Occipital lobe (tissue), 2 donors: ENCODE results near the gene ZNF624. TPM values are rescaled to one million over a fixed set of nuclear protein-coding genes. Genes with fewer than 3 reads are reported as not detected.
"Not testable (repeated sequence)": the region's sequence is repeated elsewhere in the genome, so short reads cannot be mapped to it uniquely, and the experiment has no call there.

Experiments used
- DNase-seq: peaks from one replicate; lab custom pipeline; 2025; lab: John Stamatoyannopoulos, UW
- total RNA-seq: library from RNA; depleted of rRNA; stranded (reverse); fragments of >200 nt; gene quantifications from one replicate; pipeline ENCODE4 v1.2.3, GENCODE V29; 2014

Gene ZNF624
- total RNA-seq, result 30.4 TPM

DNA sequence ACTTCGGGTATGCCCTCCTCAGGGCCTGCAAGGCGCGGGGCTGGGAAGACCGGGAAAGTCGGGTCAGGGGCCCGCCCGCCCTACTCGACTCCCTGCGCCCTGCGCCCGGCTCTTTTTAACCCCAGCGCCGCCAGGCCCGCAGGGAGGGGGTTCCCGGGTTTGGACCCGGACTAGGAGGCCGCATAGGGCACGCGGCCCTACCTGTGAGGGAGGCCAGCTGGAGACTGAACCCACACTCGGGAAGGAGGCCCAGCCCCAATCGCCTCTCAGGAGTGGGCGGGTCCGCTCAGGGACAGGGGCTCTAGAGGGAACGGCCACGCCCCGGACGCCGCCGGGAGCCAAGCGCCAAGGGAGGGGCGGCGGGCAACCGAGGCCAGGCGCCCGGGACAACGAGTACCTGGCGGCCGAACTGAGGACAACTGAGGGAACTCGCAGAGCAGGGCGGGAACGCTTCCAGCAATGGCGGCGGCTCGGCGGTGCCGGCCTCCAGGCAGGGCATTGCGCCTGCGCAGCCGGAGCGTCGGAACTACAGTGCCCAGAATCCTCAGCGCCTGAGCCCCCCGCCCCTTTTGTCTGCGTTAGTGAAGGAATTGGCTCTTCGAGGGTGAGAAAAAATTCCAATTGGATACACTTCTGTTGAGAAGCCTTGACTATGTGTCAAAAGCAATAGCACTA, at the start of gene ZNF624:
TSS of gene ZNF624 (minus strand) at position 484 of the 675 bp plus-strand sequence.
- peak; percentile 78 for DNase-seq

DNA sequence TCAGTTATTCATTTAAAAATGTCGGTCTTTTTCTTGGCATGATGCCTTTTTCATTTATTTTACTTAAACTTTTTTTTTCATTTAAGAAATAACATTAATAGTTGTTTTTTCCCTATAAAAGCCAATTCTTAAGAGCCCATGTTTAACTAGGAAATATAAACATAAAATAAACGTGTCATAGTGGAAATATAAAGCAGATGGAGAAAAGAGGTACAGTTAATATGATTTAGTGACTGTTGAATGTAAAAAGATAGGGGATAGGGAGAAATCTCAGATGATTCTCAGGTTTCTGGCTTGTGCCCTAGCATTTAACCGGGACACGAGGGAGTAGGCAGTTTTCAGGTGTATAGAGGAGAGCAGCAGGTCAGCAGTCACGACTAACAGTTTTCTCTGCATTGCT, 44.0 kb upstream of the ZNF624 start:
- DNase-seq, result not testable (repeated sequence)

DNA sequence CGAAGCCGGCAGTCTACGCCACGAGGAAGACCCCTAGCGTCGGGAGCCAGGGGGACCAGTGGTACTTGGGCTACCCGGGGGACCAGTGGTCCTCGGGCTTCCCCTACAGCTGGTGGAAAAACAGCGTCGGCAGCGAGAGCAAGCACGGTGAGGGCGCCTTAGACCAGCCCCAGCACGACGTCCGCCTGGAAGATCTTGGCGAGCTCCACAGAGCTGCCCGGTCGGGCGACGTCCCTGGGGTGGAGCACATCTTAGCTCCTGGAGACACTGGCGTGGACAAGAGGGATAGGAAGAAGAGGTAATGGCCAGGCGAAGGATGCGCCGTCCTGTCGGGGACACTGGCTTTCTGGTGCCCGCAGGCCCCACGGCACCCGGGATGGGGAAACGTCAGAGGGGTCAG, 36.8 kb upstream of the ZNF624 start:
- DNase-seq, result not testable (repeated sequence)

DNA sequence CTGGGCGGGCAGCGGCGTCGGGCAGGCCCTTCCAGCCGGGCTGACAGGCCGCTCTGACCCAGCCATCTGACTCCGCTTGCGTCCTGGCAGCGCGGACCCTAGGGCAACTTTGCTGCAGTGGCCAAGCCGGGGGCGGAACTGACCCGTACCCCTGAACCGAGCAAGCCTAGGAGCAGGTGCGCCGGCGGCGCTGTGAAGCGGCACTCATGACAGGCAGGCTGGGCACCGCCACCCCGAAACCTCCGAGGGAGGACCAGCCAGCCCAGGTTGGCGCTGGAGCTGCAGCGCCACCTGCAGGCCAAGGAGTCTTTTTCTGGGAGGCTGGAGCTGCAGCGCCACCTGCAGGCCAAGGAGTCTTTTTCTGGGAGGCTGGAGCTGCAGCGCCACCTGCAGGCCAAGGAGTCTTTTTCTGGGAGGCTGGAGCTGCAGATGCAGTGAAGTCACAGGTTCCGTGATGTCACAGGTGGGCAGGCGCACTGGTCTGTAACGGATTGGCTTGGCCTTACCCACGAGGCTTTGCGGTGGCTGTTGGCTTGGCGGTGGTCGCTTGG, 36.2 kb upstream of the ZNF624 start, which contains the start of gene CCDC144A:
TSS of gene CCDC144A (plus strand) at position 511 of the 551 bp plus-strand sequence. CDS start 160 bp downstream, outside the sequence.
- not testable (repeated sequence) for DNase-seq

DNA sequence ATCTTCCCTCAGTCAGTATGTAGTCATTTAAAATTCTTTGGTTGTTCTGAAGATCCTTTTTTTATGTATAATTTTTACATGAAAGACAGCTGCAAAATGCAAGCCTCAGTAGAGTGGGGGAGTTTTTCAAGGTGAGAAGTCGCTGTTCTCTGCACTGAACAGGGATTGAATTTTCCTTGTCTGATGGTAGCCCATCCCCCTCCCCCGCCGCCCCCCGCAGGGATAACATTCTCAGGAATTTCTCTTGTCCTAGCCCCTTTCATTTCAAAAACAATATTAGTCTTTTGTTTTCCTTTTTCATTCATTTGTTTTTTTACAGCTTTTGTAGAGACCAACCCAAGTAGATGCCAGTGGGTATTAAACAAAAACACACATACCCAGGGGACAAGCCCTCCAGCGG, 33.5 kb upstream of the ZNF624 start:
- DNase-seq, result not testable (repeated sequence)

DNA sequence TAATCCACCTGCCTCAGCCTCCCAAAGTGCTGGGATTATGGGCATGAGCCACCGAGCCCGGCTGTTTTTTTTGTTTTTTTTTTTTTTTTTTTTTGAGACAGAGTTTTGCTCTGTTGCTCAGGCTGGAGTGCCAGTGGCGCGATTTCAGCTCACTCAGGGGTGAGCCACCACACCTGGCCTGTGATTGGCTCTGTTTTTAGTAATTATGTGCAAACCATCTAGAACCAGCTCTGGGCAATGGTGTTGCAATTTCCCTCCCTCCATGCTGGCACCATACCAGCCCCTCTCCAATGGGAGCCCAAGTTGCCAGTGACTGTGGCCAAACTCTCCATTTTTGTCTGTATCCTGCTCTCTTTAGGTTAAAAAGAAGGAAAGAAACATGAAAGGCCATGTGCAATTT, 32.4 kb upstream of the ZNF624 start:
- DNase-seq, result not testable (repeated sequence)

DNA sequence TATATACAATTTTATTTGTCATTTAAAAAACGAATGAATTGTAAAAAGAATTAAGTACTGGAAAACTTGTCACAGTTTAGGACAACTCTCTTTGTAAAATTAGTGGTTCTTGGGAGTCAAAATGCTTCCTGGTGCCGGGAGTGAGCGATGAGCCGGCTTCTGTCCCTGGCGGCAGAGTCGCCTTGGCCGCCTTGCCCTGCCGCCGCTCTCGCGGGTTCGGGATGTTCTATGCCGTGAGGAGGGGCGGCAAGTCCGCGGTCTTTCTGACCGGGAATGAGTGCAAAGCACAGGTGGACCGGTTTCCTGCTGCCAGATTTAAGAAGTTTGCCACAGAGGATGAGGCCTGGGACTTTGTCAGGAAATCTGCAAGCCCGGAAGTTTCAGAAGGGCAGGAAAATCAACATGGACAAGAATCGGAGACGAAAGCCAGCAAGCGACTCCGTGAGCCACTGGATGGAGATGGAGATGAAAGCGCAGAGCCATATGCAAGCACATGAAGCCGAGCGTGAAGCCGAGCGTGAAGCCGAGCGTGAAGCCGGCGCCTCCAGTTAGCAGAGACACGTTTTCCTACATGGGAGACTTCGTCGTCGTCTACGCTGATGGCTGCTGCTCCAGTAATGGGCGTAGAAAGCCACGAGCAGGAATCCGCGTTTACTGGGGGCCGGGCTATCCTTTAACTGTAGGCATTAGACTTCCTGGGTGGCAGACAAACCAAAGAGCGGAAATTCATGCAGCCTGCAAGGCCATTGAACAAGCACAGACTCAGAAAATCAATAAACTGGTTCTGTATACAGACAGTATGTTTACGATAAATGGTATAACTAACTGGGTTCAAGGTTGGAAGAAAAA, 29.9 kb upstream of the ZNF624 start:
- DNase-seq, result not testable (repeated sequence)

DNA sequence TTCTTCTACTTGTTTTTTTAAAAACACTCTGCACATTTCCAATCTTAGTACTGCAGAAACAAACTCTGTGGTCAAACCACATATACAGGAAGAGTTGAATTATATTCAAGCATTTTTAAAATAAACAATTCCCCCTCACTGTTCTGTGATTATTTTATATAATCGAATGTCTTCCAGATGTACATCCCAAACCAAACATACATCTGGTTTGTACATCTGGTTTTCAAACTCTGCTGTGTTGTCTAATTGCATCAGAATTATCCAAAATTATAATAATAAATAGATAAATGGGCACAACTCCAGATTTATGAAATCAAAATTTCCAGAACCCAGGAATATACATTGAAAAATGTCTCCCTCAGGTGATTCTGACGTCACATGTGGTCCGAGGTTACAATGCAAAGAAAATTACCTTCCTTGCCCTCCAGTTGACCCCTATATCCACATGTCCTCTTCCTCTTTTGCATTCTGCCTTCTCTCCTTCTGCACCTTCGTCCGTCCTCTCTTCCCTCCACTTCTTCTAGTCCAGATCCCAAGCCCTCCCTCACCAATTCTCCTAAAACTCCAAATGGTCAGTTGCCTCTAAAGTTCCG, 23.1 kb upstream of the ZNF624 start:
- DNase-seq, result no peak

DNA sequence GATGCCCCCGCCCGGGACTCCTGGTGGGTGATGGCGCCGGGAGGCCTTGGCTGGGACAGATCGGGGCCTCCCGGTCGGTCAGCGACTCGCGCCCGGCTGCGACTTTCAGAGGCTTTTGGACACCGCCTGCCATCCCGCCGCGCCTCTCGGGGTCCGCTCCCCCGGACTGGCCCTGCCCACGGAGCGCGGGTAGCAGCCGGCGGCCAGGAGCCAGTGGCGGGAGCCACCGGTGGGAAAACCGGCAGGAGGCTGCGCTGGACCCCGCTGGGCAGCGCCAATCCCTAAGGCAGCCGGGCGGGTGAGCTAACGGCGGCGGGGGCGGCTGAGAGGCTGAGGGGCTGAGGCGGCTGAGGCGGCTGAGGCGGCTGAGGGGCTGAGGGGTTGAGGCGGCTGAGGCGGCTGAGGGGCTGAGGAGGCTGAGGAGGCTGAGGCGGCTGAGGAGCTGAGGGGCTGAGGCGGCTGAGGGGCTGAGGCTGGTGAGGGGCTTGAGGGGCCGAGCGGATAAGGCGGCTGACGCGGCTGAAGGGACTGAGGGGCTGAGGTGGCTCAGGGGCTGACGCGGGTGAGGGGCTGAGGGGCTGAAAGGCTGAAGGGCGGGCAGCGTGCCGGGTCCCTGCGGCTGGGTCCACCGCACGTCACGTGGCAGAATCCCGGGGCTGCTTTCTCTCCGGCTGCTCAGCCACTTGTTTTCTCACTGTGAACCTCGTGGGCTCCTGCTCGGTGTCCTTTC, 13.4 kb upstream of the ZNF624 start:
- DNase-seq, result peak; percentile 41

DNA sequence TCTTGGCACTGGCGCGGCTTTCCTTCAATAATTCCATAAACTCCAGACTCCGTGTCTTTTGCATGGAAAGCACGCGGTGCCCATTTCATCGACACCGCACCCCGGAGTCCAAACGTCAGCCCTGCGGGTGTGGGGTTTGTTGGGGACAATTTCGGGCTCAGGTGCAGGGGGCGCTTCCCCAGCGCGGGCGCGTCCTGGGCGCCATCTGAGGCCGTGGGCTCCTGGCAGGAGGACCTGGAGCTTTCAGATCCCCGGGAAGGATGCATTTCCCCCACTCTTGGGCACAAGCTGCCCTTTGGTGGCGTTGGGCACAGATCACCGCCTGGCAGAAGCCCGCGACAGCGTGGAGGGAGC, 12.9 kb upstream of the ZNF624 start:
- not testable (repeated sequence) for DNase-seq

DNA sequence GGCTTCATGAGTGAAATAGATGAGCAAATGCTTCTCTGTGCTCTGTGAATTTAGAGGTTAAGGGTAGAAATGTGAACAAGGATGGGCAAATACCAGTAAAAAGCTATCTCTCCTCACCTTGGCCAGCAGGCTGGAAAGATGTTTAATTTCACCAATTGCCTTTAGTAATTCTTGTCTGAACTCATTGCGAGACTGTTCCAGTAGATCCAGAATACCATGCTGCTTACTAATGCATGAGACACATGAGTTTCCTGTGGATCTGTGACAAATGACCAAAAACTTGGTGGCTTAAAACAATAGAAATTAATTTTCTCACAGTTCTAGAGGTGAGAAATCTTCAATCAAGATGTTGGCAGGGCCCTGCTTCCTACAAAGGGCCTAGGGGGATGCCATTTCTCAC, 9.3 kb upstream of the ZNF624 start:
- no peak for DNase-seq

DNA sequence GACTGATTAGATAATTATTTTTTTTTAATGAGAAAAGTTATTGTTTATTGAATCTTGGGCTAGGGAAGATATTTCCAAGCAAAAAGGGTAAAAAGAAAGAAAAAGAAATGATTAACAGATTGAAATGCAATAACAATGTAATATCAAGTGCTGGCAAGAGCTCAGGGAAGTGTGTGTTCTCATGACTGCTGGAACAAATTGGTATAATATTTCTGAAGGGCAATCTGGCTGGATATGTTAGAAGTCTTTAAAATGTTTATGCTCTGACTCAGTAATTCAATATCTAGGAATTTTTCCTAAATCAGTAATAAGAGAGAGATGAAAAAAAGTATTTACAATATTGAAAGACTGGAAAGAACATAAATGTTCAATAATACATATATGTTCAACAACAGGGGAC, 7.6 kb upstream of the ZNF624 start:
- DNase-seq, result no peak

DNA sequence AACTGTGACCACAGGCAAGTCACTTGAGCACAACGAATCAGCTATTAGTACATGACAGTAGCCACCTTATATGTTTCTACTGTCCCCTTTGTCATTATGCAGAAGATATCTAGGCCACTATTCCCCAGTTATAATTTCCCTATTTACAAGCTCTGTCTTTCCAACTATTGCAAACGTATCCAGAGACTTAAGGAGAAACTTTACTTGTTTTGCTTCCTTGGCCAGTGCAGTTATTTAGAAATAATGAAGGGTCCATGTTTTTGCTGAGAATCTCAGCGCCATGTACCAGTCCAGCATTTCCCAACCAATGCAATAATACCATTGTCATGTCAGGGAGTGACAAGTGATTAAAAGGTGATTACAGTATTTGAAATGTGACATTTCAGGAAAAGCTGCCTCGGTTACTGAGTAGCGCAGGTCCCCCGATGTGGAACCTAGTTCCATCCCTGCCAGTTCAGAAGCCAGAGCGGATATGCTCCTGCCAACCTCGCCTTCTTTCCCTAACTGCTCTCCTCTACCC, 743 bp downstream of the ZNF624 start:
- DNase-seq, result no peak

DNA sequence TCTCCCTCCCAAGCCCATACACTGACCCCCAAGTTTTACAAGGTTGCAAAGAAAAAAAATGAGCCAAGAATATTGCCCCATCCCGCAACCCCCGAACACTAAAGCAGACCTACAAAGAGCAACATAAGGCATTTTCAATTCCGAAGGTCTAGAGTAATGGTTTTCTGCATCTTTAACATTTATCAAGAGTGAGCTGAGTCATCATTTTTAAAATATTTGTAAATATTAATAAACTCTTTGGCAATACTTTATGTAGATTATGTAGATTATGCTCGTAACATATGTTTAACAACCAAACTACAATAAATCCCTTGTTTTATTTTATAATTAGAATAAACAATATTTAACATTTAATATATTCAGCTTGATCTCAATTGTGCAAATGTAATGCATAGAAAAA, 1.4 kb downstream of the ZNF624 start:
- no peak for DNase-seq

DNA sequence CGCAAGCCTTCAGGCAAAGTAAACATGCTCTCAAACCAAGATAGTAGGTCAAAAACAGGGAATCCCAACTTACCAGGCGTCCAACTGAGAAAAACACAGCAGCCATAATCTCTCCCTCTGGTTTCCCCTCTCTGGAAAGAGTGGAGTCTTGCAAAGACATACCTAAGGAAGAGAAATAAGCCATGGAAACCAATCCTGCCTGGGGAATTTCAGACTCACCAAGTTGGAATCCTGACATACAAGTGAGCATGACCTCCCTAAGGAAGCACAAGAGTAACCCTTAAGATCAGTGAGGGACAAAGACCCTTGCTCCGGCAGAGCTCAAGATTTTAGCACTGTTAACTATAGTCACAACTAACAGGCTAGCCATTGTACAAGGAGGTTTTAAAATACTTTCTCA, 4.1 kb downstream of the ZNF624 start:
- DNase-seq, result no peak

DNA sequence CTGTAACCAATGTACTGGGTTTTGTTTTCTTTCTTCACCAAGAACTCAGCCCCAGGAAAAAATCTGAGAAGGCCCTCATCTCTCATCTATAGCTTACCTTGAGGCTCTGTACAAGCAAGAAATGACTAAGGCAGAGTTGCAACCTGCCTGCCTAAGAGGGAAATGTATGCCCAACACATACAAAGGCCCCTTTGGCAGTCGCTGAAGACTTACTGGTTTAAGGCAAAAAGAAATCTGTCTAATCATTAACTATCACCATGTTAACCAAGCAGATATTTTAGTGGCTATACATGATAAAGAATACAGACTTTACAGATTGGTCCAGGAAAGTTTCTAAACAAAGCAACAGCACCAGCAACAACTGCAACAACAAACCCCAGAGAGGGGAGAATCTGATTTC, 14.2 kb downstream of the ZNF624 start:
- DNase-seq, result no peak

DNA sequence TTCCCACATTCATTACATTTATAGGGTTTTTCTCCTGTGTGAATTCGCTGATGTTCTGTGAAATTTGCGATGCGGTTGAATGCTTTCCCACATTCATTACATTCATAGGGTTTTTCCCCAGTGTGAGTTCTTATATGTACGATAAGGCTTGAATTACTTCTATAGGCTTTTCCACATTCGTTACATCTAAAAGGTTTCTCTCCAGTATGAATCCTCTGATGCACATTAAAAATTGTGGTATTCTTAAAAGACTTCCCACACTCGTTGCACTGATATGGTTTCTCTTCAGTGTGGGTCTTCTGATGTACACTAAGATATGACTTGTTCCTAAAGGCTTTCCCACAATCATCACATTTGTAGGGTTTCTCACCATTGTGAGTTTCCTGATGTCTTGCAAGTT, 30.4 kb downstream of the ZNF624 start:
- DNase-seq, result no peak

DNA sequence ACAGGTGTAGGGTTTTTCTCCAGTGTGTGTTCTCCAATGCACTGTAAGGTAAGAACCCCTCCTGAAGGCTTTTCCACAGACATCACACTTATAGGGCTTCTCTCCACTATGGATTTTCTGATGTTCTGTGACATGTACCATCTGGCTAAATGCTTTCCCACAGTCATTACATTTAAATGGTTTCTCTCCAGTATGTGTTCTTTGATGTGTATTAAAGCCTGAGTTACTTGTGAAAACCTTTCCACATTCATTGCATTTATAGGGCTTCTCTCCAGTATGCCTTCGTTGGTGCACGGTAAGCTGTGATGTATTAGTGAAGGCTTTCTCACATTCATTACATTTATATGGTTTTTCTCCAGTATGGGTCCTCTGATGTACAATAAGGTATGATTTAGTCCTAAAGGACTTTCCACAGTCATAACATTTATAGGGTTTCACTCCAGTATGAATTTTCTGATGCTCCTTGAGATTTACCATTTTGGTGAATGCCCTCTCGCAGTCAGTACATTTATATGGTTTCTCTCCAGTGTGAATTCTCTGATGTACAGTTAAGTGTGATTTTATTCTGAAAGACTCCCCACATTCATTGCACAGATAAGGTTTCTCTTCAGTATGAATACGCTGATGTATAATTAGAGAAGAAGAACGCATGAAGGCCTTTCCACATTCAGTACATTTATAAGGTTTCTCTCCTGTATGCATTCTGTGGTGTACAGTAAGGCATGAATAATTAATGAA, 30.9 kb downstream of the ZNF624 start:
- DNase-seq, result no peak

DNA sequence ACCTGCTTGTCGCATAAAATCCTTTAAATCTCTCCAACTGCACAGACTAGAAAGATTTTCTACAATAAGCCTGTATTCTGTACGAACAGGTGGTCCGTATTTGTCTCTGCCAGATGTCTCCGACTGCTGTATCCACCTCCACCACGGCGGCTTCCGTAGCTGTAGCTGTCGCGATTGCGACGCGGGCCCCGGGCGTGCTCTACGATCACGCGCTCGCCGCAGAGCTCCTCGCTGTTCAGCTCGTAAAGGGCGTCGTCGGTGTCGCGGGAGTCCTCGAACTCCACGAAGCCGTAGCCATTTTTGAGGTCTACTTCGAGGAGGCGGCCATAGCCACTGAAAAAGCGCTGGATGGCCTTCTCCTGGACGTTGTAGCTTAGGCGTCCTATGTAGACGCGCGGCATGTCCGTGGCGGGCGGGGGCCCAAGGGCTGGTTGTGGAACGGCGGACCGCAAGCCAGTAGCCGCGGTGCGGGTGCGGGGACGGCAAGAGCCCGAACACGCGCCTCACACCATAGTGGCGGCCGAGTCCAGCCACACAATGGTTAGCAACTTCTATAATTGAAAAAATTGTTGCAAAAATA, 36.1 kb downstream of the ZNF624 start:
- DNase-seq, result no peak

DNA sequence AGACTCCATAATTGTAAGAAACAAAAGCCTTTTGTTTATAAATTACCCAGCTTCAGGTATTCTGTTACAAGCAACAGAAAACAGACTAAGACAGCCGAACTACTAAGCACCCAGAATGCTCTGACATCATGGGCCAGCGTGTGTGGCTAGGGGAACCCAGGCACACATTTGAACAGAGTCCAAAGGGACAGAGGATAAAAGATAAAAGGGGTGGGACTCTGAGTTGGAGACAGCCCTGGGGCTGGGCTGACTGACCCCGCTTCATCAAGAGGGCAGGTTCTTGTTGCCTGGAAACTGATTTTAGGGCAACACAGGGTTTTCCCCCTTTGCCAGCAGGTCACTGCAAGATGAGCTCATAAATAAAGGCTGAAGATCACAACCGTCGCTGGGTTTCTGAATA, 54.1 kb downstream of the ZNF624 start:
- DNase-seq, result no peak
